ENCODE measurements around the gene NACC2. TPM values are rescaled to one million over a fixed set of nuclear protein-coding genes. Genes with fewer than 3 reads are reported as not detected.

NACC2 gene
- total and polyA plus RNA-seq, 10 of the 15 experiments (the other 5 are each of a cell fraction or from before 2014, with no cell fraction given): 0.66 to 14.7 (median 3.5) TPM

DNA sequence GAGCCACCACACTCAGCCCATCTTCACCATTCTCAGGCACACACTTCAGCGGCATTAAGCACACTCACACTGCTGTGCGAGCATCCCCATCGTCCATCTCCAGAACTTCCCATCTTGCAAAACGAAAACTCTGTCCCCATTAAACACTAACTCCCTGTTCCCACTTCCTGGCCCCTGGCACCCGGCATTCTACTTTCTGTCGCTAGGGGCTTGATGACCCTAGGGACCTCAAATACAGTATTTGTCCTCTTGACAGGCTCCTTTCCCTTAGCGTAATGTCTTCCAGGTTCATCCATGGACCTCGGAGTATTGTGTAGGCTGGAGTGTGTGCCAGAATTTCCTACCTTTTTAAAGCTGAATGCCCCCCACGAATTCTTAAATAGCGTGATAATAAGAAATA is 119.3 kb downstream of the NACC2 start:
- in situ Hi-C loops (cut with MboI): no loop called here
- no peak for ATAC-seq
- ChIA-PET SMC1A (ENCODE audit: uncharacterized antibody, unreplicated experiment) (no interaction called here), CTCF (interaction anchor here (1.5 kb wide), 1 partner anchor 147 kb away, joined by 4 read pairs; no protein-coding TSS in a partner anchor), POLR2A (no interaction called here), RAD21 (ENCODE audit: unreplicated experiment) (no interaction called here)
- WGBS (ENCODE audit: insufficient coverage, insufficient replicate concordance, low lambda C conversion rate, missing lambda C conversion rate): 46% methylated on average over 10 of the region's 10 CpGs
- no peak overlapping the region for H3K27ac ChIP-seq (ENCODE audit: control insufficient read depth, insufficient read depth)
- FAIRE-seq: no peak
- no peaks in the 10 kb centered on the region for H4K20me1 ChIP-seq (ENCODE audit: control insufficient read depth, insufficient read depth)
- no peak overlapping the region for H3K4me3 ChIP-seq
- H3K4me1 ChIP-seq (ENCODE audit: control insufficient read depth, insufficient read depth, low read length): no peaks in the 10 kb centered on the region
- no peaks in the 10 kb centered on the region for H3K36me3 ChIP-seq (ENCODE audit: control insufficient read depth in 2 of 2, insufficient read depth in 2 of 2, low read length in 1 of 2)
- H2AFZ ChIP-seq (ENCODE audit: control insufficient read depth, low read depth, low read length): no peak overlapping the region
- no peaks in the 10 kb centered on the region for H3K27me3 ChIP-seq (replicated peaks in 1 of 2; ENCODE audit: control insufficient read depth in 2 of 2, insufficient read depth in 2 of 2, low read length in 1 of 2)
- BruUV-seq (replicated peaks): no TSS peak
- TF ChIP-seq NBN (IDR thresholded peaks at IDR 0.05): no peak
- TF ChIP-seq USF2 (IDR thresholded peaks at IDR 0.05; ENCODE audit: borderline replicate concordance, low read depth, low read length): no peak
- TF ChIP-seq, protein P1, sequence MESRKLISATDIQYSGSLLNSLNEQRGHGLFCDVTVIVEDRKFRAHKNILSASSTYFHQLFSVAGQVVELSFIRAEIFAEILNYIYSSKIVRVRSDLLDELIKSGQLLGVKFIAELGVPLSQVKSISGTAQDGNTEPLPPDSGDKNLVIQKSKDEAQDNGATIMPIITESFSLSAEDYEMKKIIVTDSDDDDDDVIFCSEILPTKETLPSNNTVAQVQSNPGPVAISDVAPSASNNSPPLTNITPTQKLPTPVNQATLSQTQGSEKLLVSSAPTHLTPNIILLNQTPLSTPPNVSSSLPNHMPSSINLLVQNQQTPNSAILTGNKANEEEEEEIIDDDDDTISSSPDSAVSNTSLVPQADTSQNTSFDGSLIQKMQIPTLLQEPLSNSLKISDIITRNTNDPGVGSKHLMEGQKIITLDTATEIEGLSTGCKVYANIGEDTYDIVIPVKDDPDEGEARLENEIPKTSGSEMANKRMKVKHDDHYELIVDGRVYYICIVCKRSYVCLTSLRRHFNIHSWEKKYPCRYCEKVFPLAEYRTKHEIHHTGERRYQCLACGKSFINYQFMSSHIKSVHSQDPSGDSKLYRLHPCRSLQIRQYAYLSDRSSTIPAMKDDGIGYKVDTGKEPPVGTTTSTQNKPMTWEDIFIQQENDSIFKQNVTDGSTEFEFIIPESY (IDR thresholded peaks at IDR 0.05): no peak
- TF ChIP-seq MEF2B (IDR thresholded peaks at IDR 0.05; ENCODE audit: partially characterized antibody, poor library complexity, severe bottlenecking): no peak
- TF ChIP-seq BCLAF1 (IDR thresholded peaks at IDR 0.05): no peak
- no peak for TF ChIP-seq NR2F1 (conservative IDR thresholded peaks at IDR 0.05)
- no peak for TF ChIP-seq SUZ12 (IDR thresholded peaks at IDR 0.05; ENCODE audit: unreplicated experiment)
- TF ChIP-seq FOS (IDR thresholded peaks at IDR 0.05; ENCODE audit: borderline replicate concordance, extremely low read depth, insufficient read length): no peak
- no peak for TF ChIP-seq SRF (IDR thresholded peaks at IDR 0.05; ENCODE audit: low read depth in 2 of 2, low read length in 2 of 2)
- TF ChIP-seq SP1 (IDR thresholded peaks at IDR 0.05; ENCODE audit: low read depth, low read length): no peak
- no peak for TF ChIP-seq ZNF274 (IDR thresholded peaks at IDR 0.05; ENCODE audit: insufficient read depth, insufficient read length)
- TF ChIP-seq, protein P2, sequence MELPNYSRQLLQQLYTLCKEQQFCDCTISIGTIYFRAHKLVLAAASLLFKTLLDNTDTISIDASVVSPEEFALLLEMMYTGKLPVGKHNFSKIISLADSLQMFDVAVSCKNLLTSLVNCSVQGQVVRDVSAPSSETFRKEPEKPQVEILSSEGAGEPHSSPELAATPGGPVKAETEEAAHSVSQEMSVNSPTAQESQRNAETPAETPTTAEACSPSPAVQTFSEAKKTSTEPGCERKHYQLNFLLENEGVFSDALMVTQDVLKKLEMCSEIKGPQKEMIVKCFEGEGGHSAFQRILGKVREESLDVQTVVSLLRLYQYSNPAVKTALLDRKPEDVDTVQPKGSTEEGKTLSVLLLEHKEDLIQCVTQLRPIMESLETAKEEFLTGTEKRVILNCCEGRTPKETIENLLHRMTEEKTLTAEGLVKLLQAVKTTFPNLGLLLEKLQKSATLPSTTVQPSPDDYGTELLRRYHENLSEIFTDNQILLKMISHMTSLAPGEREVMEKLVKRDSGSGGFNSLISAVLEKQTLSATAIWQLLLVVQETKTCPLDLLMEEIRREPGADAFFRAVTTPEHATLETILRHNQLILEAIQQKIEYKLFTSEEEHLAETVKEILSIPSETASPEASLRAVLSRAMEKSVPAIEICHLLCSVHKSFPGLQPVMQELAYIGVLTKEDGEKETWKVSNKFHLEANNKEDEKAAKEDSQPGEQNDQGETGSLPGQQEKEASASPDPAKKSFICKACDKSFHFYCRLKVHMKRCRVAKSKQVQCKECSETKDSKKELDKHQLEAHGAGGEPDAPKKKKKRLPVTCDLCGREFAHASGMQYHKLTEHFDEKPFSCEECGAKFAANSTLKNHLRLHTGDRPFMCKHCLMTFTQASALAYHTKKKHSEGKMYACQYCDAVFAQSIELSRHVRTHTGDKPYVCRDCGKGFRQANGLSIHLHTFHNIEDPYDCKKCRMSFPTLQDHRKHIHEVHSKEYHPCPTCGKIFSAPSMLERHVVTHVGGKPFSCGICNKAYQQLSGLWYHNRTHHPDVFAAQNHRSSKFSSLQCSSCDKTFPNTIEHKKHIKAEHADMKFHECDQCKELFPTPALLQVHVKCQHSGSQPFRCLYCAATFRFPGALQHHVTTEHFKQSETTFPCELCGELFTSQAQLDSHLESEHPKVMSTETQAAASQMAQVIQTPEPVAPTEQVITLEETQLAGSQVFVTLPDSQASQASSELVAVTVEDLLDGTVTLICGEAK (IDR thresholded peaks at IDR 0.05; ENCODE audit: borderline replicate concordance): no peak
- TF ChIP-seq STAT3 (IDR thresholded peaks at IDR 0.05; ENCODE audit: low read depth, low read length): no peak
- TF ChIP-seq HCFC1 (IDR thresholded peaks at IDR 0.05; ENCODE audit: low read length): no peak
- no peak overlapping the region for H3K9ac ChIP-seq (ENCODE audit: control insufficient read depth, insufficient read depth, low read length)
- no peaks in the 10 kb centered on the region for H3K79me2 ChIP-seq (ENCODE audit: control insufficient read depth, insufficient read depth, low read length)
- H3K9me3 ChIP-seq (replicated peaks; ENCODE audit: control insufficient read depth, insufficient read depth, low read length): no peaks in the 10 kb centered on the region
- H3K4me2 ChIP-seq (ENCODE audit: control insufficient read depth, insufficient read depth): no peak overlapping the region
- intact Hi-C loops (cut with micrococcal nuclease; ENCODE audit: unreplicated experiment): no loop called here
- DNase-seq (ENCODE audit: low read depth, low spot score): no peak

Data from GM12878 (cell line).